Chondrocyte (in vitro differentiated cells): ENCODE measurements around the gene ULK4. TPM values are rescaled to one million over a fixed set of nuclear protein-coding genes. Genes with fewer than 3 reads are reported as not detected.

ENCODE experiments used
- DNase-seq: peaks from one replicate; pipeline ENCODE4 v3.0.0; 2021; ENCODE audit warnings: mixed read lengths, low spot score
- H3K27ac Mint-ChIP-seq: one replicate; pipeline ENCODE4 v1.8.0; 2021; ENCODE audit warnings: mild to moderate bottlenecking, moderate library complexity, mixed read lengths; ENCODE audit not compliant: unreplicated experiment
- H3K27me3 Mint-ChIP-seq: 2 replicates; pipeline ENCODE4 v1.8.0; 2021; ENCODE audit warnings: low read depth, mixed read lengths
- H3K36me3 Mint-ChIP-seq: 2 replicates; pipeline ENCODE4 v1.8.0; 2021; ENCODE audit warnings: low read depth, mixed read lengths
- H3K4me1 Mint-ChIP-seq: 2 replicates; pipeline ENCODE4 v1.8.0; 2021; ENCODE audit warnings: low read depth, mild to moderate bottlenecking, mixed read lengths
- H3K4me3 Mint-ChIP-seq: one replicate; pipeline ENCODE4 v1.8.0; 2021; ENCODE audit warnings: mild to moderate bottlenecking, moderate library complexity, mixed read lengths; ENCODE audit not compliant: unreplicated experiment
- H3K9me3 Mint-ChIP-seq: 2 replicates; pipeline ENCODE4 v1.8.0; 2021; ENCODE audit warnings: low read depth, mixed read lengths
- total RNA-seq: library from RNA; stranded (reverse); gene quantifications from 3 replicates; pipeline ENCODE4 v1.2.1, GENCODE V29; 2021
- TF ChIP-seq, protein P1 (sequence below): fragments of 200-600 bp; sonication (generic); IDR thresholded peaks from 2 replicates; pipeline ENCODE4 v1.5.0; 2021; ENCODE audit warnings: antibody characterized with exemption, mild to moderate bottlenecking, moderate library complexity

ULK4 gene
- total RNA-seq, 1 donor from 2014 or later: 9.1 TPM

DNA sequence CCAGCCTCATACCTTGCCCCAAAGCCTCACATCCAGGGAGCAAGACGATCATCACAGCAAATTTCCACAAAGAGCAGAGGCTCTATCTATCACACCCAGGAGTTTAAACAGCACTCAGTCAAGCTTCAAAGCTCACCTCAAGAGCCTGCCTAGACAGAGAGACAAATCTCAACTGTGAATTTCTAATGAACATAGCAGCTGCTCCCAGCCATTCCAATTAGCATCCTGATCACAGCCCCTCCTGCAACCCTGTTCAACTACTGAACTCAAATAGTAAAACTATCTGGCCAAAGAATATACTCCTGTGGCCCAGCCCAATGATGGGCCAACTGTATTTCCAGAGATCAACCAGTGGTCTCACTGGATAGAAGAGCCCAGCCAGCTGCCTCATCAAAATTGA, 492.8 kb downstream of the ULK4 start:
- no peak for DNase-seq
- Mint-ChIP-seq H3K27me3 (no peaks in the 10 kb centered on the region), H3K4me1 (peaks cover 10% of the 10 kb centered on the region), H3K4me3 (no peak overlapping the region), H3K36me3 (peaks cover 28% of the 10 kb centered on the region), H3K27ac (no peak overlapping the region), H3K9me3 (peaks cover 43% of the 10 kb centered on the region)
- TF ChIP-seq, protein P1, sequence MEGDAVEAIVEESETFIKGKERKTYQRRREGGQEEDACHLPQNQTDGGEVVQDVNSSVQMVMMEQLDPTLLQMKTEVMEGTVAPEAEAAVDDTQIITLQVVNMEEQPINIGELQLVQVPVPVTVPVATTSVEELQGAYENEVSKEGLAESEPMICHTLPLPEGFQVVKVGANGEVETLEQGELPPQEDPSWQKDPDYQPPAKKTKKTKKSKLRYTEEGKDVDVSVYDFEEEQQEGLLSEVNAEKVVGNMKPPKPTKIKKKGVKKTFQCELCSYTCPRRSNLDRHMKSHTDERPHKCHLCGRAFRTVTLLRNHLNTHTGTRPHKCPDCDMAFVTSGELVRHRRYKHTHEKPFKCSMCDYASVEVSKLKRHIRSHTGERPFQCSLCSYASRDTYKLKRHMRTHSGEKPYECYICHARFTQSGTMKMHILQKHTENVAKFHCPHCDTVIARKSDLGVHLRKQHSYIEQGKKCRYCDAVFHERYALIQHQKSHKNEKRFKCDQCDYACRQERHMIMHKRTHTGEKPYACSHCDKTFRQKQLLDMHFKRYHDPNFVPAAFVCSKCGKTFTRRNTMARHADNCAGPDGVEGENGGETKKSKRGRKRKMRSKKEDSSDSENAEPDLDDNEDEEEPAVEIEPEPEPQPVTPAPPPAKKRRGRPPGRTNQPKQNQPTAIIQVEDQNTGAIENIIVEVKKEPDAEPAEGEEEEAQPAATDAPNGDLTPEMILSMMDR: no peak

DNA sequence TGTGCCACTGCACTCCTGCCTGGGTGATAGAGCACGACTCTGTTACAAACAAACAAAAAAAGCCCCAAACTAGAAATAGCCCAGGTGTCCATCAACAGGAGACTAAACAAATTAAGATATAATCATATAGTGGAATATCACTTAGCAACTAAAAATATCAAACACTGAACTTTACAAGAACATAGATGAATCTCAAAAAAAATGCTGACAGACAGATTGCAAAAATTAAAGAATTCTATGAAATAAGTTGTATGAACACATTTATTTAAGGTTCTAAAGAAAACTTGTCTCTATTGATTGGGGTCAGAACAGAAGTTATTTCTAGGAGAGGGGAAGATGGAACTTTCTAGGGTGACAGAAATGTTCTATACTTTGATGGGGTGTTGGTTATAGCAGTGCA, 494.4 kb downstream of the ULK4 start:
- no peak for DNase-seq
- peaks cover 33% of the 10 kb centered on the region for H3K9me3 Mint-ChIP-seq
- no peaks in the 10 kb centered on the region for H3K27me3 Mint-ChIP-seq
- TF ChIP-seq, protein P1: no peak
- no peak overlapping the region for H3K27ac Mint-ChIP-seq
- H3K36me3 Mint-ChIP-seq: peaks cover 21% of the 10 kb centered on the region
- H3K4me1 Mint-ChIP-seq: peaks cover 10% of the 10 kb centered on the region
- no peak overlapping the region for H3K4me3 Mint-ChIP-seq

DNA sequence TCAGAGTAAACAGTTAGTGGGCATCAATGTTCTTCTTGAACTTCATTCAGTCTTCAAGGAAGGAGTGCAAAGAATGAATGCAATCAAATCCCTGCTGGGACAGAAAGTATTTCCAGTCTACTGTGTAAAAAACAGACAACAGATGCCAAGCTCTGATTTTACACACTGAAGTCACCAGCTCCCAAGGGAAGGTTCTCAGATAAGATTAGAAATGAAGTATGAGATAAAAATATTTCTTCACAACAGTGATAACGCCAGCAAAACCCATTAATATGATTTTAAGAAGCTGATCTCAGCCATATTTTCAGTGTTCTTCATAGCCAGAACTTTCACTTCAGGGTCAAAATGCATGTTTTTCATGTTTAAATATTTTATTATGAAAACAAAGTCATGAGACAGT, 497.0 kb downstream of the ULK4 start:
- TF ChIP-seq, protein P1: no peak
- H3K9me3 Mint-ChIP-seq: peaks cover 10% of the 10 kb centered on the region
- no peak overlapping the region for H3K4me3 Mint-ChIP-seq
- H3K4me1 Mint-ChIP-seq: peaks cover 10% of the 10 kb centered on the region
- no peak for DNase-seq
- peak overlapping the region; percentile 24 for H3K27ac Mint-ChIP-seq
- H3K27me3 Mint-ChIP-seq: no peaks in the 10 kb centered on the region
- H3K36me3 Mint-ChIP-seq: peaks cover 5% of the 10 kb centered on the region

DNA sequence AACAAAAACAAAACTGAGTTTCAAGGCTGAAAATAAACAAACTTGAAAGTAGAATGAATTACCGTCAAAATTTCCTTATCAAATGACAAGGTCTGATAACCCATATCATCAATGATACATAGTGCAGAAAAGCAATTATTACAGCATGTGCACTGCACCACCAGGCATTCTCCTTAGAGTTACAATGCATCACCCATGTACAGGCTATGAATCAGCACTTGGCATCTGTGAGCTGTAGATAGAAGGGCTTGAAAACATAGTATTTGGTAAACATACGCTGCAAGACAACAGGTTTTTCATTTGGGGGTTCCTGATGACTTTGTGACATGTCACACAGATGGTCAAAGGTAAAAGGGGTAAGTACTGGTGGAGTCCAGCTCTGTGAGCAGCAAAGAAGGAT, 497.5 kb downstream of the ULK4 start:
- Mint-ChIP-seq H3K36me3 (peaks cover 4% of the 10 kb centered on the region), H3K9me3 (peaks cover 6% of the 10 kb centered on the region), H3K4me3 (no peak overlapping the region), H3K4me1 (peaks cover 10% of the 10 kb centered on the region), H3K27ac (no peak overlapping the region), H3K27me3 (no peaks in the 10 kb centered on the region)
- DNase-seq: no peak
- TF ChIP-seq, protein P1: no peak

DNA sequence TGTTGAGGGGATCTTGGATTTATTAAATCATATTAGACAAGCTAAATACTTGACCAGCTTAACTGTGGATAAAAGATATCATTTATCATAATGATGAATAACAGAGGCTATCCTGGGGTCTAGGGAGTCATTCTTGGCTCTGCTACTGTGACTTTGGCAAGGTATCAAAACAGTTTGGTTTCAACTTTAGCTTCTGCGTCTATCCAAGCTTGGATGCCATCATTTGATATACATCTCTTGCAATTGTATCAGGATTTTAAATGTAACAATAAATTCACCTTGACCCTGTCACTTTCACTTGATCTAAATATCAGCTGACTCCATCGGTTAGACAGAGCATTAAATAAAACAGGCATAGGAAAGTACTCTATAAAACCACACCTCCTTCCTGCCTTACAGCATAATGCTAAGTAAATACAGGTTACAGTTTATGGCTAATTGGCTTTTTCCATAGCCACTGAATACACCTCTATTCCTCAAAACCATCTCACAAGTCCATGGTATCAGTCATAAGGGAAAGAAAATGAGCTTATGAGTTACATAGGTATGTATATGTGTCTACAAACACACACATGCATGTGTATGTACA, 499.7 kb downstream of the ULK4 start:
- H3K36me3 Mint-ChIP-seq: no peaks in the 10 kb centered on the region
- H3K9me3 Mint-ChIP-seq: no peaks in the 10 kb centered on the region
- H3K4me3 Mint-ChIP-seq: no peak overlapping the region
- TF ChIP-seq, protein P1: no peak
- H3K27ac Mint-ChIP-seq: no peak overlapping the region
- H3K4me1 Mint-ChIP-seq: peaks cover 10% of the 10 kb centered on the region
- no peaks in the 10 kb centered on the region for H3K27me3 Mint-ChIP-seq
- no peak for DNase-seq
